Thymus (tissue), 11 donors: ENCODE measurements around the gene OLA1. TPM values are rescaled to one million over a fixed set of nuclear protein-coding genes. Genes with fewer than 3 reads are reported as not detected.

Experiments used
- DNase-seq, 9 donors: peaks; one replicate each; pipeline ENCODE4 v3.0.0-alpha.2; 2013; ENCODE audit warnings: low spot score in 9 of 9, low read depth in 6 of 9, missing footprints in 1 of 9
- H3K27ac ChIP-seq, 2 donors: one replicate each; pipeline ENCODE4 v1.5.1; 2013; ENCODE audit warnings: control low read depth in 1 of 2, low read depth in 1 of 2, low read length in 1 of 2, mild to moderate bottlenecking in 1 of 2, moderate library complexity in 1 of 2
- H3K27me3 ChIP-seq, 2 donors: one replicate each; pipeline ENCODE4 v1.5.1; 2013; ENCODE audit warnings: low read length in 1 of 2; ENCODE audit not compliant: control insufficient read depth in 2 of 2, insufficient read depth in 1 of 2
- H3K36me3 ChIP-seq, 2 donors: one replicate each; pipeline ENCODE4 v1.5.1; 2013; ENCODE audit warnings: low read length in 1 of 2, mild to moderate bottlenecking in 1 of 2, moderate library complexity in 1 of 2; ENCODE audit not compliant: control insufficient read depth in 2 of 2, insufficient read depth in 2 of 2
- H3K4me1 ChIP-seq, 2 donors: one replicate each; pipeline ENCODE4 v1.5.1; 2013; ENCODE audit warnings: low read length in 2 of 2; ENCODE audit not compliant: control insufficient read depth in 2 of 2, insufficient read depth in 2 of 2
- H3K4me3 ChIP-seq, 2 donors: one replicate each; pipeline ENCODE4 v1.5.1; 2013; ENCODE audit warnings: low read length in 2 of 2, control low read depth in 1 of 2, mild to moderate bottlenecking in 1 of 2
- H3K9me3 ChIP-seq, 2 donors: one replicate each; pipeline ENCODE4 v1.5.1; 2013; ENCODE audit warnings: low read length in 1 of 2, mild to moderate bottlenecking in 1 of 2; ENCODE audit not compliant: control insufficient read depth in 2 of 2, insufficient read depth in 1 of 2
- WGBS: extraction: QIAGEN DNeasy Blood & Tissue Kit; methylation state at CpG from one replicate; pipeline ENCODE4 v1.1.7; 2013; 5-methylcytosine and 5-hydroxymethylcytosine counted together
- polyA plus RNA-seq: library from polyadenylated mRNA; stranded (reverse); fragments of 200-250 nt; gene quantifications from one replicate; pipeline ENCODE4 v1.2.3, GENCODE V29; 2013
- total RNA-seq: library from RNA; stranded (reverse); fragments of 120-200 nt; gene quantifications from one replicate; pipeline ENCODE4 v1.2.4, GENCODE V29; 2013
- donor health status: healthy.

Gene OLA1
- total and polyA plus RNA-seq, 2 donors: 82.1 to 83.3 TPM

DNA sequence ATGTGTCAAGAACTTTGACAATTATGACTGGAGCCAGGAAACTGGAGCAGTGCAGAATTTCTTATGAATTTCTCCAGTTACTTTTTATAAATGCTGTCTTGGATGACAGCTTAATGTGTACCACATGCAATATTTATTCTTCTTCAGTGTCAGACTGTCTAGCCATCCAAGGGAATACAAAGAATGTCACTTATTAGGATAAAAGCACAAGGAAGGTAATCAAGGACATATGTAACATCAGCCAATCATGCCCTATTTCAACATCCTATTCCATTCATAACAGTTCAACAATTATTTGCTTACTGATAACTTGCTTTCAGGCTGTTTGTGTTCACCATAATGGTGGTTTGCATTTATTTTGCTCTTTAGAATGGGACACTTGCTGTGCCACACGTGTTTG lies 139.8 kb downstream of the OLA1 start:
- no peaks in the 10 kb centered on the region for H3K4me1 ChIP-seq
- no peaks in the 10 kb centered on the region for H3K27me3 ChIP-seq
- 95% methylated on average over 1 of the region's 1 CpG for WGBS
- H3K9me3 ChIP-seq: no peaks in the 10 kb centered on the region
- no peak for DNase-seq
- H3K27ac ChIP-seq: no peak overlapping the region
- H3K4me3 ChIP-seq: no peak overlapping the region
- H3K36me3 ChIP-seq: no peaks in the 10 kb centered on the region

DNA sequence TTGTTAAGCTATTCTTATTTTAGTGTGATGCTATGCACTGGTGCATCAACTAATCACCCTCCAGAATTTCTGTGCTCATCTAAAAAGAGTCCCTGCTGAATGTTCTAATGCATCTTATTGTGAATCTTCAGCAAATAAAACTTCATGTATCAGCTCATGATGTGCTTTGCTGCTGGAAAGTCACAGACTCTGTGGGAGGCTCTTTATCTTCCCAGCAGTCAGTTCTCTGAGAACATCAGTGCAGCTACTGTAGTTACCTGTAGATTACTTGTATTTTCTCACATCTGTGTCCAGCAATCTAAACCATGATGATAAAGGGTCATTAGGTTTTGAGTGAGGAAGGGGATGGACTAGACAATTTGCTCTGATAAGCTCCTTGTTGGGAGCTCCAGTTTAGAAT lies 141.6 kb downstream of the OLA1 start:
- Histone ChIP-seq H3K27me3 (no peaks in the 10 kb centered on the region), H3K4me3 (no peak overlapping the region), H3K27ac (no peak overlapping the region), H3K9me3 (no peaks in the 10 kb centered on the region), H3K36me3 (no peaks in the 10 kb centered on the region), H3K4me1 (no peaks in the 10 kb centered on the region)
- DNase-seq: no peak

DNA sequence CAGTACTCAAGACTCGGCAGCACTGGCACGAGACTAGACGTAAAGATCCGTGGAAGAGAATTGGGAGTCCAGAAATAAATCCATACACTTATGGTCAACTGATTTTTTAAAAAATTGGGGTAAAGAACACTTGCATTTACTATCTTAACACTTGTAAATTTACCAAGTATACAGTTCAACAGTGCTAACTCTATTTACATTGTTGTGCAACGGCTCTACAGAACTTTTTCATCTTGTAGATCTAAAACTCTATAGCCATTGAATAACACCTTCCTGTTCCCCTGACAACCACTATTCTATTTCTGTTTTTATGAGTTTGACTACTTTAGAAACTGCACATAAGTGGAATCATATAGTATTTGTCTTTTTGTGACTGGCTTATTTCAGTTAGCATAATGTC lies 153.8 kb downstream of the OLA1 start:
- no peak for DNase-seq
- Histone ChIP-seq H3K9me3 (no peaks in the 10 kb centered on the region), H3K4me1 (no peaks in the 10 kb centered on the region), H3K4me3 (no peak overlapping the region), H3K27ac (no peak overlapping the region), H3K27me3 (no peaks in the 10 kb centered on the region), H3K36me3 (peaks cover 0 to 6% of the 10 kb centered on the region in 2 donors)
- over 99% methylated on average over 5 of the region's 5 CpGs for WGBS

DNA sequence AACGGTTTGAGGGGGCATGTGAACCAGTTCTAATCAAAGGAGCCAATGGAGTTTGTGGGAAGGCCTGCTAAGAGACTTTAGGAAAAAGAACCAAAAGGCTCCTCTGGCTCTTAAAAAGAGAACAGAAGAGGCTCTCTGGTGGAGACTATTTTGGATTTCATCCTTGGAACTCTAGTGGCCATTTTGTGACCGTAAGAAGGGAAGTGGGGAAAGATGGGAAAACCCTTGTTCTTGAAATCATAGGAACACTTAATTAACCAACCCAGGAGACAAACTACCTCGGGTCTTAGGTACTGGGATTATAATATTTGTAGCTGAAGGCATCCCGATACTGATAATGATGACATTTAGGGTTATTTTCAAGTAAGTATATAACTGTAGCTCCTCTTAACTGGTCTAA lies 157.9 kb downstream of the OLA1 start:
- DNase-seq: no peak
- H3K27ac ChIP-seq: no peak overlapping the region
- H3K4me1 ChIP-seq: no peaks in the 10 kb centered on the region
- H3K27me3 ChIP-seq: no peaks in the 10 kb centered on the region
- no peaks in the 10 kb centered on the region for H3K9me3 ChIP-seq
- peaks cover 0 to 6% of the 10 kb centered on the region in 2 donors for H3K36me3 ChIP-seq
- H3K4me3 ChIP-seq: no peak overlapping the region
- 98% methylated on average over 4 of the region's 4 CpGs for WGBS

DNA sequence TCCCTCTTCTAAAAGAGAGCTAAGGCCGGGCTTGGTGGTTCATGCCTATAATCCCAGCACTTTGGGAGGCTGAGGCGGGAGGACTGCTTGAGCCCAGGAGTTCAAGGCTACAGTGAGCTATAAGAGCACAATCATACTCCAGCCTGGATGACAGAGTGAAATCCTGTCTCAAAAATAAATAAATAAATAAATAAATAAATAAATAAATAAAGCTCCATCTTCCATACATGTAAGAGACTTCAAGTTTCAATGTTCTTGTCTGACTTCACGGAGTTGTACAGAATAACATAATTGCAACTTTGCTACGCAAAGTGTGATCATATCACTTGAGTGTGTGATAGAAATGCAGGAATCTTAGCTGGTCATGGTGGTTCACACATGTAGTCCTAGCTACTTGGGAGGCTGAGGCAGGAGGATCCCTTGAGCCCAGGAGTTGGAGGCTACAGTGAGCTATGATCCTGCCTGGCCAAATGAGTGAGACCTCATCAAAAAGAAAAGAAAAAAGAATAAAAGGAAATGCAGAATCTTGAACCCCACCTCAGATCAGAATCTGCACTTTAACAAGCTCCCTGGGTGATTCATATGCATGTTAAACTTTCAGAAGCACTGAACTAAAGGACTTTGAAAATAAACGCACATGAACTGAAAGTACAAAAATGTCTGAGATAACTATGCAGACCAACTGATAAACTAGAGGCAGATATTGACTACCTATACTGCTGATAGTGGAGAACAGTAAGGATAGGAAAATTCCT lies 159.4 kb downstream of the OLA1 start:
- 97% methylated on average over 5 of the region's 5 CpGs for WGBS
- no peak overlapping the region for H3K27ac ChIP-seq
- no peak overlapping the region for H3K4me3 ChIP-seq
- peaks cover 0 to 6% of the 10 kb centered on the region in 2 donors for H3K36me3 ChIP-seq
- no peak for DNase-seq
- H3K9me3 ChIP-seq: no peaks in the 10 kb centered on the region
- no peaks in the 10 kb centered on the region for H3K4me1 ChIP-seq
- no peaks in the 10 kb centered on the region for H3K27me3 ChIP-seq

DNA sequence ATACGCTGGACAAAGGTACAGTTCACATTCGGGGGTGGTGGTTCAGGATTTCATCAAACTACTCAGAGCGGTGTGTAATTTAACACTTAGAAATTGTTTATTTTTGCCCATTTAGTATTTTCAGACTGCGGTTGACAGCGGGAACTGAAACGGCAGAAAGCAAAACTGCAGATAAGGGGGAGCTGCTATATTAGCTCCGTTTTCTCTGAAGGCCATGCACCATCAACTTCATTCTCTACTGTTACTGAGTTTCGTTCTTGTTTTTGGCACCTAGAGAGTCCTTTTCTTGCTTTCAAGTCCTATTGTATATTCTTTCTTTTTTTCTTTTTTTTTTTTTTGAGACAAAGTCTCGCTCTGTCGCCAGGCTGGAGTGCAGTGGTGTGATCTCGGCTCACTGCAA lies 161.6 kb downstream of the OLA1 start:
- H3K9me3 ChIP-seq: no peaks in the 10 kb centered on the region
- no peak for DNase-seq
- no peaks in the 10 kb centered on the region for H3K27me3 ChIP-seq
- no peak overlapping the region for H3K4me3 ChIP-seq
- 98% methylated on average over 11 of the region's 11 CpGs for WGBS
- H3K36me3 ChIP-seq: peaks cover 0 to 3% of the 10 kb centered on the region in 2 donors
- no peak overlapping the region for H3K27ac ChIP-seq
- no peaks in the 10 kb centered on the region for H3K4me1 ChIP-seq

DNA sequence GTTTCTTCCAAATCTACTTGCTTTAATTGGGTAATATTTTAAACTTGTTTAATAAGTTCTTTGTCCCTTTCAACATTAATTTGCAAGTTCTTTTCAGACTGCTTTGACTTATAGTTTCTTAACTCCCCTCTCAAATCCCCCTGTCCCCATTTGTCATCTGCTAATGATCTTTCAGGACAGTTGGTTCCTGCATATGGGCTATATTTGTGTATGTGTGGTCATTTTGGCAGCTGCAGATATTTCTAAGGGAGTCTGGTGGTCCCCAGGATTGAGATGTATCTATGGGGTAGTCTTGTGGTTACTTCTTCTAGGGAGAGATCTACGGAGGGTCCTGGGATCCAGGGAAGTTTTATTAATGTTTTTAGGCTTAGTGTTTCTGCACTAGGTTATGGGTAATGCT lies 162.6 kb downstream of the OLA1 start:
- H3K27me3 ChIP-seq: no peaks in the 10 kb centered on the region
- no peaks in the 10 kb centered on the region for H3K4me1 ChIP-seq
- no peak for DNase-seq
- peaks cover 0 to 3% of the 10 kb centered on the region in 2 donors for H3K36me3 ChIP-seq
- no peak overlapping the region for H3K4me3 ChIP-seq
- no peaks in the 10 kb centered on the region for H3K9me3 ChIP-seq
- no peak overlapping the region for H3K27ac ChIP-seq
- 95% methylated on average over 1 of the region's 1 CpG for WGBS

DNA sequence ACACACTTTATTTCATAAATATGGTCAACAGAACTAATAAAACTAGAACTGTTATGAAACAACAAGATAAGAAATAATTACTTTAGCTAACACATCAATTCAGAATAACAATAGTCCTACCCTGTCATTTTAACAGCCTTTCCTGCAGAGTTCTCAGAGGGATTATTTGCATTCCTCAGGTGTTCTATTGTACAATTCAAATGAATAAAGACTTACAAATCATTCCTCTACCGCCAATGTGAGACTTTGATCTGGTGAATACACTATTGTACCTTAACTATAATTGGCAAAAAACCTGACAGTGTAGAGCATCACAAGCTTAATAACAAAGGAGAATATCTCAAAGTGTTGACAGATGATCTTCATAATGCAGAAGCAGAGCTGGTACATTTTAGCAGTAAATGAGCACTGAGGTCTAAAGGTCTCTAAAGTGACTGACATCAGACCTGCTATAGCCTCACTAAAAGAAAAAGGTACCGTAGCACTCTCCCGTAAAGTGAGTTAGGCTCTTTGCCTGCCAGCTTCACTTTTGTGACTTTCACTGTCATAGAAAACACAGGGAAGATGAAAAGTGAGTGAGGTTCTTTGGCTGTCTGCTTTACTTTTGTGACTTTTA lies 164.4 kb downstream of the OLA1 start:
- Histone ChIP-seq H3K27ac (no peak overlapping the region), H3K4me3 (no peak overlapping the region), H3K4me1 (no peaks in the 10 kb centered on the region), H3K9me3 (no peaks in the 10 kb centered on the region), H3K36me3 (no peaks in the 10 kb centered on the region), H3K27me3 (no peaks in the 10 kb centered on the region)
- DNase-seq: no peak
- WGBS: 97% methylated on average over 3 of the region's 3 CpGs

DNA sequence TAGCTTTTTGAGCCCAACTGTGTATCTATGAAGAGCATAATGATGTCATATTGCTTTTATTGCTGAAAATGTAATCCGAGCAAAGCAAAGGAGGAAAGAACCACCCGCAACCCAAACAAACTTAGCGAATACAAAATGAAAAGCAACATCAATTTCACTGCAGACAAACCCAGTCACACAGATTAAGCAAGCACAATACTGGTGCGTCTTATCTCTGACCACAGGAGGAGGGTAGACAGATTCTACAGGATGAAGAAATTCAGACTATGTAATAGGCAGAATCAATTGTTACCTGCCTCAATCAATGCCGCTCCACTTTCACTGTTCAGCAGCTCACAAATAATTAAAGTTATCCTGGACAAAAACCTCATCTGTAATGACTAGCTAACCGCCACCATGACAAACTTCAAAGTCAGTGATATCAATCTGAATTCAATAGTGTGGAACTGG lies 167.6 kb downstream of the OLA1 start:
- Histone ChIP-seq H3K4me1 (no peaks in the 10 kb centered on the region), H3K27me3 (no peaks in the 10 kb centered on the region), H3K27ac (no peak overlapping the region), H3K4me3 (no peak overlapping the region), H3K36me3 (no peaks in the 10 kb centered on the region), H3K9me3 (no peaks in the 10 kb centered on the region)
- no peak for DNase-seq
- WGBS: 97% methylated on average over 6 of the region's 6 CpGs
